NOMO-1 treated with DMSO at 0.1 percent for 48 hours (cell line): ENCODE results near the gene RPS6KL1.

Source experiments
- DNase-seq: peaks from one replicate; lab custom pipeline; 2025; ENCODE audit not compliant: unreplicated experiment; lab: John Stamatoyannopoulos, UW

Gene RPS6KL1

GRCh38 chr14:74952697-74953484 is 29.8 kb upstream of the RPS6KL1 start:
- no peak for DNase-seq

- DNase-seq, result no peak
Observed at GRCh38 chr14:74952180-74952665, 29.2 kb upstream of the RPS6KL1 start.

GRCh38 chr14:74951443-74952179 is 28.6 kb upstream of the RPS6KL1 start:
- DNase-seq, result no peak

- DNase-seq, result no peak
Observed at GRCh38 chr14:74950795-74951442, 27.9 kb upstream of the RPS6KL1 start.

DNA sequence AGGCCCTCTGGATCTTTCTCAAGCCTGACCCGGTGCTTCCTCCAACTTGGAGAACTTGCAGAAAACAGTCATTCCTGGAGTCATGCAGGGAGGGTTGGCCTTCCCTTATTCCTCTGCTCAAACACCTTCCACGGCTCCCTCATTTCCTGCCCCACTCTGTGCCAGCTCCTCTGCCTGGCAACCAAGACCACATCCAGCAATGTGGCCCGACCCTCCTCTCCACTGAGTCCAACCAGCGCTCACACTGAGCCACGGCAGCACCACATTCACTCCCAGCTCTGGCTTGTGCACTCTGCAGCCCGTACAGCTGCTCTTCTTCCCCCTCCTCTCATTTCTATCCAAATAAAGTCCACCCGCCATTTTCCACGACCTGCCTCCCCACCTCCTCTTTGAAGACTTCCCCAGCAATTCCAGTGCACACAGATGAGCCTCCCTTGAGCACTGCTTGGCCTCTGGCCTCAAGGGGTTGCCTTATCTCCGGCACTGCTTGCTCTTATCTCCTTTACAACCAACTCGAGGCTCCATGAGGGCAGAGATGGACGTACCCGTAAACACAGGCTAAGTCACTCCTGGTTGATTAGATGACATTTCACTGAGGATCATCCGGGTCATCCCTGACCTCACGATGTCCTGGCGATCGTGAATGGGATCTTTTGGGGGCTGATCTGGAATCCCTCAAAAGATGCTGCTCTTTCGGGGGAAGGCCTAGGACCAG is 27.0 kb upstream of the RPS6KL1 start:
- no peak for DNase-seq

DNA sequence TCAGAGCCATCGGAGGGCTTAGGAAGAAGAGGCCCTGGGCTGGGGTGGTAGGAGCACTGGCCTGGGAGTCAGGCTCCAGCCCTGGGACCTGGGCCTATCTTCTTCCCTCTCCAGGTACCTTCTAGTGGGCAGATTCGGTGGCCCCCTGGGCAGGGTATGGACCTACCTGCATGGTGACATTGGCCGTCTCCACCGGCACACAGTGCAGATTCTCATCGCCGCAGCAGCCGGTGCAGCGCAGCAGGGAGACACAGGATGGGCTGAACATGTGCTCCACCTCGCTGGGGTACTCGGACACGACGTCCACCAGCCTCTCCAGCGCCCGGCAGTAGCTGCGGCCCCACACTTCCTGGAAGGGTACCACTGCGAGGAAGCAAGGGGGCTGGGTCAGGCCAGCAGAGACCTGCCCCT is 26.1 kb upstream of the RPS6KL1 start:
- DNase-seq, result no peak

DNA sequence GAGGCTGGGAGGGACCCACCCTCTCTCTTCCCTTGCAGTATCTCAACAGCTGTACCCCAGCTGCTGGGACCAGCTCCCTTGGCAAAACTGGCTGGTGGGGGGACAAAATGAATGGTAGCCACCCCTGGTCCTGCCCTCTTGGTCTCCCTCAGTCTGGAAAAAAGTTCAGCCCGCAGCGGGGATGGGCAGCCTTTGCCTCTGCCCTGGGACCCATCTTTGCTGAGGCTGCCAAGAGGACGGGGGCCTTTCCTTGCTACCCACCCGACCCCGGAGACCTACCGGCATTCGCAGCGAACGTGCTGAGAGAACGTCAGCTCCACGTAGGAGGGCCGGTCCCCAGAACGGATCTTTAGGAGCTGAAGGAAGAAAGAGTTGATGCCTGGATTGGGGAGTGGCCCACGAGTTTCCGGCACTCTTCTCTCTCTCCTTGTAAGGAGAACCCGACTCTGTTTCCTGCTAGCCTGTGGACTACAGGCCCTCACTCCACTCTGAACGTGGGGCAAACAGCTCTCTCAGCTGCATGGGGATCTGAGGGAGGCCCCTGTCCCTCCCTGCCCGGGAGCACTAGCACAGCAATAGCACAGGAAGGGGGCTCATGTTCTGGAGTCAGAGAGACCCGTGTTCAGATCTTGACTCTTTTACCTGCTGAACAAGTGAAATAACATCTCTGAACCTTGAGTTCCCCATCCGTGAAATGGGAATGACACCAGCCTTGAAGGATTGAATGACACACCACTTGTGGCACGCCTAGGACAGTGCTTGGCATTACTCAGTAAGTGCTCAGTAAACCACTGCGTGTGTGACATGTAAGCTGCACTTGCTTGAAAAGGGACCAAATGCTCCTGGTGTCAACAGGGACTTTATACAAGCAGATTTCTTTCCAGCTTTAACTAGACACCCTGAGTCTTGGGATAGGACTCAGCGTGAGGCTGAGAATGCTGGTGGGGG is 25.4 kb upstream of the RPS6KL1 start:
- no peak for DNase-seq

- no peak for DNase-seq
Observed at GRCh38 chr14:74947353-74948227, 24.5 kb upstream of the RPS6KL1 start.

- no peak for DNase-seq
Observed at GRCh38 chr14:74946659-74947281, 23.7 kb upstream of the RPS6KL1 start.

- DNase-seq, result peak; percentile 62
Observed at GRCh38 chr14:74945852-74946658, 23.0 kb upstream of the RPS6KL1 start.

- DNase-seq, result no peak
Observed at GRCh38 chr14:74945261-74945851, 22.3 kb upstream of the RPS6KL1 start.

- DNase-seq, result no peak
Observed at GRCh38 chr14:74942608-74943007, 19.5 kb upstream of the RPS6KL1 start.

GRCh38 chr14:74942181-74942580 is 19.1 kb upstream of the RPS6KL1 start:
- DNase-seq, result no peak

DNA sequence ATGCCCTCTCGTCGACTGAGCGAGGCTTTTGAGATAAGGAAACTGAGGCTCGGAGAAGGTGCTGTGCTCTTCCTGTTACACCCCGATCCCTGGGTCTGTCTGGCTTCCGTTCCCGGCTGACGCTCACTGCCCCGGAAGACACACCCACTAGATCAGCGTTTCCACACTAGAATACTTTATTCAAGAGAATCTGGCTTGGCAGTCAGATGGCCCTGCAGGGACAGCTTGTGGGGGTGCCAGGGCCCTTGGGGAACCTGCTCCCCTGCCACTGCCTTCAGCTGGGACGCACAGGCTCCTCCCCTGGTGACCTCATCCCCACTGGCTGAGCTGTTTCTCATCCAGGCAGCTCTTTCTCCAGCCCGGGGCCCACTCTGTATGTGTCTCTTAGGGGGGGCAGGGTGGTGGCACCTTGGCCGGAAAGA is 18.6 kb upstream of the RPS6KL1 start:
- DNase-seq, result peak; percentile 29

GRCh38 chr14:74940956-74941565 is 18.0 kb upstream of the RPS6KL1 start:
- no peak for DNase-seq

DNA sequence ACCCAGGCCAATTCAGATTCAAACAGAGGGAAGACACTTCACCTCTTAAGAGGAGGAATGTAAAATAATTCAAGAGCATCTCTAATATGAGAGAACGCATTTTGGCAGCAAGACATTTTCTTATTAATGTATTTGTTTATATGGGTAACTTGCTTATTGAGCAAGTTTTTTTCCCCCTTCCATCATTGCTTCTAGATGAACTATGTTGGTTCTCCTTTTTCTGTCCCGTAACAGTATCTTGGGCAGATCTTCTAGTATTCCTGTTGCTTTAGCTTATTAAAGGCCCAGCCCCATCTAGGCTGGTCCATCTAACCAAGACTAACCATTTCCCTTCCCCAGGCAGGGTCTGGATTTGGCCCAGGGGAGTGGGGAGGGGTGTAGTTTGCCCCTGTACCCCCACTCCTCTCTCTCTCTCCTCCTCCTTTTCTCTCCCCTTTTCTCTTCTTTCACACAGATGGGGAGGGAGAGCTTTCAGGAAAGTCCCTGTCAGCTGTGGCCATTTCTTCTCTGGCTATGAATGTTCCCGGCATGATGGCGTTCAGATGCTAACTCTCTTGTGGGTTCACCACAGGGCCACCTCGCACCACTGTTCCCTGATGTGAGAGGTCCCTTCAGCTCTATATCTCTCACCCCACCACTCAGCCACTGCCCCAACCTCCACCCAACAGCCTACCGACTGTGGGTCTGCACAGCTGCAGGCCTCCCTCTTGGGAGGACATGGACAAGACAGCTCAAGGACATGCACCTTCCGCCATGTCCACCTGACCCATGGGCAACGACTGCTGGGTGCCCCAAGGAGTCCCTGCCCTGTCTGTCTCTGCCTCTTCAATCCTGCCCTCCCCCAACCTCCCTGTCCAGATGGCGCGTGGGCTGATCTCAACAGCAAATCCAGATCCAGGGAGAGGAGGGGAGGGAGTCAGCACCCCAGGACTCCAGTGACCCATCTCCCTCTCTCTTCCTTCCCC is 15.8 kb upstream of the RPS6KL1 start:
- peak; percentile 4 for DNase-seq
